Esophagus (tissue), 2 donors: ENCODE results near the gene FKBP9. TPM values are rescaled to one million over a fixed set of nuclear protein-coding genes. Genes with fewer than 3 reads are reported as not detected.
A peak's percentile ranks its signal among the peaks of the same experiment; 100 is the strongest.
"Not testable (repeated sequence)": the region's sequence is repeated elsewhere in the genome, so short reads cannot be mapped to it uniquely, and the experiment has no call there.

ENCODE experiments used
- H3K27ac ChIP-seq, 2 donors: one replicate each; pipeline ENCODE4 v1.5.1; 2013; ENCODE audit warnings: low read depth in 2 of 2, mild to moderate bottlenecking in 2 of 2, inconsistent platforms in 1 of 2, low read length in 1 of 2, moderate library complexity in 1 of 2
- H3K27me3 ChIP-seq, 2 donors: one replicate each; pipeline ENCODE4 v1.6.1; 2013; ENCODE audit warnings: low read length in 2 of 2, control low read depth in 1 of 2, mild to moderate bottlenecking in 1 of 2; ENCODE audit not compliant: insufficient read depth in 2 of 2, control insufficient read depth in 1 of 2
- H3K36me3 ChIP-seq, 2 donors: one replicate each; pipeline ENCODE4 v1.6.1; 2013; ENCODE audit warnings: low read length in 1 of 2; ENCODE audit not compliant: control insufficient read depth in 2 of 2, insufficient read depth in 2 of 2
- H3K4me1 ChIP-seq, 2 donors: one replicate each; pipeline ENCODE4 v1.6.1; 2013; ENCODE audit warnings: low read length in 1 of 2; ENCODE audit not compliant: control insufficient read depth in 2 of 2, insufficient read depth in 2 of 2
- H3K4me3 ChIP-seq, 2 donors: one replicate each; pipeline ENCODE4 v1.5.1; 2013; ENCODE audit warnings: low read length in 2 of 2, mild to moderate bottlenecking in 2 of 2, low read depth in 1 of 2, moderate library complexity in 1 of 2
- H3K9me3 ChIP-seq, 2 donors: one replicate each; pipeline ENCODE4 v1.6.1; 2013; ENCODE audit warnings: mild to moderate bottlenecking in 2 of 2, low read depth in 1 of 2, low read length in 1 of 2, moderate library complexity in 1 of 2; ENCODE audit not compliant: control insufficient read depth in 2 of 2, insufficient read depth in 1 of 2
- WGBS, 2 donors: extraction: QIAGEN DNeasy Blood & Tissue Kit; methylation state at CpG; one replicate each; pipeline ENCODE4 v1.1.7; 2013; 5-methylcytosine and 5-hydroxymethylcytosine counted together
- polyA plus RNA-seq, 2 donors: library from polyadenylated mRNA; stranded (reverse); fragments of 200-250 nt; gene quantifications; one replicate each; pipeline ENCODE4 v1.2.3, GENCODE V29; 2013
- donor health status: healthy with polysubstance abuse.
- donor health status: Bipolar disorder and iron deficiency.

FKBP9 gene
- polyA plus RNA-seq, 2 donors, result 15.8 to 22.6 TPM

- H3K4me3 ChIP-seq, H3K9me3 ChIP-seq, H3K27ac ChIP-seq, H3K27me3 ChIP-seq, H3K36me3 ChIP-seq, H3K4me1 ChIP-seq: not testable (repeated sequence)
Observed at GRCh38 chr7:33003111-33003510, 45.9 kb downstream of the FKBP9 start.

GRCh38 chr7:33004104-33004616, 46.9 kb downstream of the FKBP9 start:
- H3K27me3 ChIP-seq, H3K4me1 ChIP-seq, H3K27ac ChIP-seq, H3K9me3 ChIP-seq, H3K36me3 ChIP-seq, H3K4me3 ChIP-seq: not testable (repeated sequence)
- 85 to 90% methylated on average over 10 of the region's 10 CpGs for WGBS, 2 donors

- 91 to 96% methylated on average over 7 to 8 of the region's 8 CpGs for WGBS, 2 donors
- H3K27ac ChIP-seq, H3K9me3 ChIP-seq, H3K4me3 ChIP-seq, H3K36me3 ChIP-seq, H3K4me1 ChIP-seq, H3K27me3 ChIP-seq: not testable (repeated sequence)
Observed at GRCh38 chr7:33005193-33005592, 48.0 kb downstream of the FKBP9 start.

GRCh38 chr7:33005690-33006089, 48.5 kb downstream of the FKBP9 start:
- H3K4me3 ChIP-seq, H3K36me3 ChIP-seq, H3K9me3 ChIP-seq, H3K27me3 ChIP-seq, H3K4me1 ChIP-seq, H3K27ac ChIP-seq: not testable (repeated sequence)
- WGBS, 2 donors, result 92 to 93% methylated on average over 4 of the region's 4 CpGs

GRCh38 chr7:33009734-33010133, 52.5 kb downstream of the FKBP9 start:
- Histone ChIP-seq H3K4me1 (no peaks in the 10 kb centered on the region), H3K27me3 (no peaks in the 10 kb centered on the region), H3K27ac (no peak overlapping the region), H3K9me3 (no peaks in the 10 kb centered on the region), H3K36me3 (peaks cover 0 to 6% of the 10 kb centered on the region in 2 donors), H3K4me3 (no peak overlapping the region)
- 88 to 92% methylated on average over 2 of the region's 2 CpGs for WGBS, 2 donors

GRCh38 chr7:33012364-33012763, 55.1 kb downstream of the FKBP9 start:
- Histone ChIP-seq H3K9me3 (no peaks in the 10 kb centered on the region), H3K27ac (no peak overlapping the region), H3K27me3 (no peaks in the 10 kb centered on the region), H3K4me1 (no peaks in the 10 kb centered on the region), H3K4me3 (no peak overlapping the region), H3K36me3 (peaks cover 0 to 6% of the 10 kb centered on the region in 2 donors)

- H3K27ac ChIP-seq, result no peak overlapping the region
- H3K36me3 ChIP-seq, result peaks cover 0 to 4% of the 10 kb centered on the region in 2 donors
- H3K4me1 ChIP-seq, result no peaks in the 10 kb centered on the region
- no peaks in the 10 kb centered on the region for H3K9me3 ChIP-seq
- no peaks in the 10 kb centered on the region for H3K27me3 ChIP-seq
- H3K4me3 ChIP-seq, result no peak overlapping the region
- WGBS, 2 donors, result 76 to 92% methylated on average over 4 of the region's 4 CpGs
Observed at GRCh38 chr7:33024189-33024757, 67.0 kb downstream of the FKBP9 start.

GRCh38 chr7:33035776-33036175, 78.5 kb downstream of the FKBP9 start:
- no peak overlapping the region for H3K4me3 ChIP-seq
- H3K9me3 ChIP-seq, result no peaks in the 10 kb centered on the region
- H3K36me3 ChIP-seq, result no peaks in the 10 kb centered on the region
- H3K27ac ChIP-seq, result no peak overlapping the region
- H3K4me1 ChIP-seq, result no peaks in the 10 kb centered on the region
- 73 to 74% methylated on average over 2 of the region's 2 CpGs for WGBS, 2 donors
- no peaks in the 10 kb centered on the region for H3K27me3 ChIP-seq

- Histone ChIP-seq H3K36me3 (no peaks in the 10 kb centered on the region), H3K27me3 (no peaks in the 10 kb centered on the region), H3K27ac (no peak overlapping the region), H3K9me3 (no peaks in the 10 kb centered on the region), H3K4me1 (no peaks in the 10 kb centered on the region), H3K4me3 (peak overlapping the region in 1 of 2 donors; percentile 3)
- 16 to 19% methylated on average over 2 of the region's 2 CpGs for WGBS, 2 donors
Observed at GRCh38 chr7:33038639-33039038, 81.4 kb downstream of the FKBP9 start.

GRCh38 chr7:33039257-33039902, 82.1 kb downstream of the FKBP9 start:
- Histone ChIP-seq H3K4me3 (peak overlapping the region in 1 of 2 donors; percentile 33), H3K9me3 (no peaks in the 10 kb centered on the region), H3K27ac (no peak overlapping the region), H3K36me3 (no peaks in the 10 kb centered on the region), H3K4me1 (no peaks in the 10 kb centered on the region), H3K27me3 (no peaks in the 10 kb centered on the region)
- WGBS, 2 donors, result 5 to 6% methylated on average over 5 of the region's 5 CpGs
